Epithelial cell of alveolus of lung (primary cell): ENCODE results near the gene NDUFAF8. TPM values are rescaled to one million over a fixed set of nuclear protein-coding genes. Genes with fewer than 3 reads are reported as not detected.

ENCODE experiments used
- total RNA-seq: library from RNA; depleted of rRNA; stranded (reverse); fragments of >200 nt; gene quantifications from 2 replicates; pipeline ENCODE4 v1.2.1, GENCODE V29; 2015

NDUFAF8 gene
- 33.8 and 40.5 TPM in 2 replicates for total RNA-seq

GRCh38 chr17:81238815-81239713 lies at the start of gene NDUFAF8, which contains the start of gene TEPSIN:
NDUFAF8 (plus strand) TSS chr17:81239318; CDS start chr17:81239364, 46 bp downstream.
TEPSIN (minus strand) TSS chr17:81239055; CDS start chr17:81239033, 22 bp downstream.

GRCh38 chr17:81222906-81223761 lies 16.0 kb upstream of the NDUFAF8 start, which contains the start of gene CEP131:
CEP131 (minus strand) TSS chr17:81222965; CDS start chr17:81220056, 2,909 bp downstream.

Other genes with a start within 250 kb of the NDUFAF8 start
- gene CHMP6, start 247.5 kb upstream of the NDUFAF8 start, total RNA-seq = 24.6 and 27.0 TPM in 2 replicates
- gene BAIAP2, start 204.2 kb upstream of the NDUFAF8 start, total RNA-seq = 13.7 and 14.1 TPM in 2 replicates
- not detected in 2 replicates for gene PVALEF, start 73.8 kb upstream of the NDUFAF8 start, total RNA-seq
- gene AATK, start 73.1 kb upstream of the NDUFAF8 start, total RNA-seq = 0.08 and 0.13 TPM in 2 replicates
- 9.1 and 10.1 TPM in 2 replicates for gene CEP131, start 16.4 kb upstream of the NDUFAF8 start, total RNA-seq
- 12.5 and 28.7 TPM in 2 replicates for gene TEPSIN, start 263 bp upstream of the NDUFAF8 start, total RNA-seq
- gene SLC38A10, start 56.0 kb downstream of the NDUFAF8 start, total RNA-seq = 81.5 and 96.6 TPM in 2 replicates
- 6.3 and 18.2 TPM in 2 replicates for gene BAHCC1, start 156.1 kb downstream of the NDUFAF8 start, total RNA-seq